A673 (cell line): Measurements from ENCODE around the gene NAV2. TPM values are rescaled to one million over a fixed set of nuclear protein-coding genes. Genes with fewer than 3 reads are reported as not detected.
"Not testable (repeated sequence)": the region's sequence is repeated elsewhere in the genome, so short reads cannot be mapped to it uniquely, and the experiment has no call there.

ENCODE experiments used
- BruUV-seq: library from RNA; stranded (reverse); fragments of 400-500 nt; replicated peaks from 2 replicates; lab custom pipeline; 2021; lab: Mats Ljungman, UMichigan
- CTCF ChIA-PET: fragments of 300-600 bp; sonication (Branson Sonifier 250); formaldehyde crosslinking; loops from one replicate; lab custom pipeline; 2022; ENCODE audit warnings: antibody characterized with exemption; lab: Charles Lee
- POLR2A ChIA-PET: fragments of 300-600 bp; sonication (Branson Sonifier 250); formaldehyde crosslinking; loops from one replicate; lab custom pipeline; 2022; ENCODE audit warnings: antibody characterized with exemption; ENCODE audit not compliant: low non-redundant PET; lab: Charles Lee
- DNase-seq: peaks from one replicate; pipeline ENCODE4 v3.0.0-alpha.2; 2015; ENCODE audit warnings: low spot score
- H3K27ac ChIP-seq: fragments of 200-600 bp; sonication (generic); 2 replicates; pipeline ENCODE4 v1.5.1; 2016; ENCODE audit warnings: mixed run types, low read depth, mild to moderate bottlenecking, mixed read lengths, antibody characterized with exemption, low read length; ENCODE audit not compliant: poor library complexity, severe bottlenecking
- H3K27me3 ChIP-seq: fragments of 200-600 bp; sonication (generic); replicated peaks from 2 replicates; pipeline ENCODE4 v1.6.1; 2017; ENCODE audit warnings: mixed run types, low read depth, mild to moderate bottlenecking, mixed read lengths, antibody characterized with exemption, low read length; ENCODE audit not compliant: insufficient read depth, poor library complexity
- H3K36me3 ChIP-seq: fragments of 200-600 bp; sonication (generic); 2 replicates; pipeline ENCODE4 v1.6.1; 2016; ENCODE audit warnings: mixed run types, mild to moderate bottlenecking, mixed read lengths, antibody characterized with exemption, low read length; ENCODE audit not compliant: insufficient read depth, poor library complexity, severe bottlenecking
- H3K4me1 ChIP-seq: fragments of 200-600 bp; sonication (generic); 2 replicates; pipeline ENCODE4 v1.6.1; 2017; ENCODE audit warnings: mixed run types, mild to moderate bottlenecking, mixed read lengths, antibody characterized with exemption, low read length; ENCODE audit not compliant: insufficient read depth, poor library complexity, severe bottlenecking
- H3K4me3 ChIP-seq: fragments of 200-600 bp; sonication (generic); 2 replicates; pipeline ENCODE4 v1.5.1; 2016; ENCODE audit warnings: low read depth, mixed run types, mild to moderate bottlenecking, mixed read lengths, low read length; ENCODE audit not compliant: poor library complexity, severe bottlenecking
- H3K9me3 ChIP-seq: fragments of 200-600 bp; sonication (generic); 2 replicates; pipeline ENCODE4 v1.6.1; 2016; ENCODE audit warnings: mixed run types, low read depth, mild to moderate bottlenecking, mixed read lengths, antibody characterized with exemption, low read length; ENCODE audit not compliant: poor library complexity, severe bottlenecking
- EZH2 ChIP-seq: fragments of 200-600 bp; sonication (generic); IDR thresholded peaks from 2 replicates; pipeline ENCODE4 v1.6.1; 2017; ENCODE audit warnings: borderline replicate concordance, low read depth, mild to moderate bottlenecking, mixed read lengths, antibody characterized with exemption, low read length; ENCODE audit not compliant: poor library complexity, severe bottlenecking
- intact Hi-C: fragments of 100-400 bp; cut with micrococcal nuclease; formaldehyde crosslinking; loops from one replicate; pipeline ENCODE4 v1.10.0; 2022; ENCODE audit not compliant: unreplicated experiment
- total RNA-seq: library from RNA; stranded (reverse); gene quantifications from 2 replicates; pipeline ENCODE4 v1.2.3, GENCODE V29; 2021
- TF ChIP-seq, protein P1 (sequence below): fragments of 300-800, 200-600 bp; sonication (generic); conservative IDR thresholded peaks from 2 replicates; pipeline ENCODE4 v1.5.1; 2017; ENCODE audit warnings: low read depth, mild to moderate bottlenecking, antibody characterized with exemption, low read length, moderate library complexity, mixed read lengths

The NAV2 gene
- total RNA-seq, 1 experiment from 2014 or later: not detected

DNA sequence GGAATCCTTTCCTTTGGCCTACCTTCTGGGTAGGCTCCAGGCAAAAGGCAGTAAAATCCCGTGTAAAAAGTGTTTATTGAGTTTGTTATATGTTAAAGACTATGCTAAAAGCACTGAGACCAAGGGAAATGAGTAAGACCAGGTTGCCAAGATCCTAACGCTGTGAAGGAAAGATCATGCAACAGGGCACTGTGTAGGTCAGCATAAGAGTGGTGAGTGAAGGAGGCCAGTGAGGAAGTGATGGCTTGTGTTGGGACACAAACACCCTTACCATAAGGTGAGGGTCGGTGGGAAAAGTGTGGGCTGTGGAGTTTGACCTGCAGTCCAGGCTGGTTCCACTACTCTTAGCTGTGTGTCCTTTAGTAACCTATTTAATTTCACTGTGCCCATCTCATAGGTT is 245.6 kb downstream of the NAV2 start:
- POLR2A ChIA-PET: no interaction called here
- CTCF ChIA-PET: no interaction called here
- Histone ChIP-seq H3K4me3 (no peak overlapping the region), H3K9me3 (no peaks in the 10 kb centered on the region), H3K27ac (no peak overlapping the region), H3K36me3 (no peaks in the 10 kb centered on the region), H3K4me1 (no peaks in the 10 kb centered on the region), H3K27me3 (no peaks in the 10 kb centered on the region)
- no peak for DNase-seq
- intact Hi-C loops: no loop called here
- TF ChIP-seq EZH2: no peak
- TF ChIP-seq, protein P1, sequence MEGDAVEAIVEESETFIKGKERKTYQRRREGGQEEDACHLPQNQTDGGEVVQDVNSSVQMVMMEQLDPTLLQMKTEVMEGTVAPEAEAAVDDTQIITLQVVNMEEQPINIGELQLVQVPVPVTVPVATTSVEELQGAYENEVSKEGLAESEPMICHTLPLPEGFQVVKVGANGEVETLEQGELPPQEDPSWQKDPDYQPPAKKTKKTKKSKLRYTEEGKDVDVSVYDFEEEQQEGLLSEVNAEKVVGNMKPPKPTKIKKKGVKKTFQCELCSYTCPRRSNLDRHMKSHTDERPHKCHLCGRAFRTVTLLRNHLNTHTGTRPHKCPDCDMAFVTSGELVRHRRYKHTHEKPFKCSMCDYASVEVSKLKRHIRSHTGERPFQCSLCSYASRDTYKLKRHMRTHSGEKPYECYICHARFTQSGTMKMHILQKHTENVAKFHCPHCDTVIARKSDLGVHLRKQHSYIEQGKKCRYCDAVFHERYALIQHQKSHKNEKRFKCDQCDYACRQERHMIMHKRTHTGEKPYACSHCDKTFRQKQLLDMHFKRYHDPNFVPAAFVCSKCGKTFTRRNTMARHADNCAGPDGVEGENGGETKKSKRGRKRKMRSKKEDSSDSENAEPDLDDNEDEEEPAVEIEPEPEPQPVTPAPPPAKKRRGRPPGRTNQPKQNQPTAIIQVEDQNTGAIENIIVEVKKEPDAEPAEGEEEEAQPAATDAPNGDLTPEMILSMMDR: no peak
- no TSS peak for BruUV-seq

DNA sequence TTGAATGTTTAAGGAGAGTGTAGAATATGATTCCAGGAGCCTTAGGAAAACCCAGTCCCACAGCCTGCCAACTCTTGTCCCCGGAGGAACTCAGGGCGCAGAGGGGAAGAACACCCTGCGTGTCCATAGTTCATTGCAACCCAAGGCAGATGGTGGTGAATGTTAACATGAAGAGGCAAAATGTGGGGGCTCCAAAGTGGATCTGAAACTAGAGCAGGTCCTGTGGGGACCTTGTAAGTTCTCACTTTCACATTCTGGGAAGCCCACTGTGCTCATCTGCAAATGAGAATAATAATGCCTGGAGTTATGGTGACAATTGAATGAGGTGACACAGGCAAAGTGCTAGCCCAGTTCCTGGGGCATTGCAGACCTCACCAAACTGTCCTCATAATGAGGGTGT is 246.6 kb downstream of the NAV2 start:
- no peak for DNase-seq
- intact Hi-C loops: no loop called here
- no peak overlapping the region for H3K4me3 ChIP-seq
- no peaks in the 10 kb centered on the region for H3K27me3 ChIP-seq
- BruUV-seq: no TSS peak
- POLR2A ChIA-PET: no interaction called here
- H3K27ac ChIP-seq: no peak overlapping the region
- no peaks in the 10 kb centered on the region for H3K9me3 ChIP-seq
- H3K36me3 ChIP-seq: no peaks in the 10 kb centered on the region
- no peak for TF ChIP-seq EZH2
- TF ChIP-seq, protein P1: no peak
- no peaks in the 10 kb centered on the region for H3K4me1 ChIP-seq
- CTCF ChIA-PET: no interaction called here

DNA sequence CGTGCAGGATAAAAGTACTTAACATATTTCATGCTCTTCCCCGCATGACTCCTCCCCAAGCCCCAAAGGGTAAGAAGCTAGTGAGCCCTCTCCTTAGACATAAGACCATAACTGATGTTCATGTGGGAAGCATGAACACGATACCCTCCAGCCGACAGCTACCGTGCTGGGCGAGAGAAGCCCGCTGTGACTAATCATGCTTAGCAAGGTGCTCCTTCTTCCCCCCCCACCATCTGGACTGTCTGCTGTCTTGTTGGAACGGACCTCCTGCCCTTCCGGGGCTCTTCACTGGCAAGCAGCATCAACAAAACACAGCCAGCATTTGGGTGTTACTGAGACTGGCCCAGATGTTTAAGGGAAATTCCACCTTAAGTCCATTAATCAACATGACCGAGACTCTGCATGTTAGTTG is 247.0 kb downstream of the NAV2 start:
- ChIA-PET CTCF (no interaction called here), POLR2A (no interaction called here)
- intact Hi-C loops: no loop called here
- Histone ChIP-seq H3K4me1 (no peaks in the 10 kb centered on the region), H3K36me3 (no peaks in the 10 kb centered on the region), H3K4me3 (no peak overlapping the region), H3K27ac (no peak overlapping the region), H3K9me3 (no peaks in the 10 kb centered on the region), H3K27me3 (no peaks in the 10 kb centered on the region)
- TF ChIP-seq, protein P1: no peak
- TF ChIP-seq EZH2: no peak
- no peak for DNase-seq
- BruUV-seq: no TSS peak

DNA sequence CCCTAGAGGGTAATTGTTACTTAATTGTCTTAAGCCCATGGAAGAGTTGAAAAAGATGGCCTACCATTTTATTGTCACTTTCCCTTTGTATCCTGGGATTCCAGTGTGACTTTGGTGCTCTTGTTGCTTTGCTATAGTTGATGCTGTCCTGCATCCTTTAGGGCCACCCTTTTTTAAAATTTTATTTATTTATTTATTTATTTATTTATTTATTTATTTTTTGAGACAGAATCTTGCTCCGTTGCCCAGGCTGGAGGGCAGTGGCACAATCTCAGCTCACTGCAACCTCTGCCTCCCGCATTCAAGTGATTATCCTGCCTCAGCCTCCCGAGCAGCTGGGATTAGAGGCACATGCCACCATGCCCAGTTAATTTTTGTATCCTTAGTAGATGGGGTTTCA is 247.8 kb downstream of the NAV2 start:
- H3K27ac ChIP-seq, DNase-seq, POLR2A ChIA-PET, H3K27me3 ChIP-seq, CTCF ChIA-PET, intact Hi-C loops, H3K36me3 ChIP-seq, H3K4me1 ChIP-seq, H3K9me3 ChIP-seq, H3K4me3 ChIP-seq, BruUV-seq: not testable (repeated sequence)
